ENCODE results near the gene ZW10. TPM values are rescaled to one million over a fixed set of nuclear protein-coding genes. Genes with fewer than 3 reads are reported as not detected.

Gene ZW10
- total and polyA plus RNA-seq, 2 of the 13 experiments (the other 11 are each of a cell fraction or from before 2014, with no cell fraction given), result 5.8 to 31.3 TPM

GRCh38 chr11:113760241-113760640 lies 13.3 kb downstream of the ZW10 start:
- ATAC-seq (no peak), FAIRE-seq (no peak), DNase-seq (ENCODE audit: low spot score) (no peak)
- Histone ChIP-seq H3K4me2 (ENCODE audit: low read depth, low read length) (no peak overlapping the region), H3K36me3 (replicated peaks in 1 of 2; ENCODE audit: control insufficient read depth in 1 of 2, insufficient read depth in 2 of 2, low read length in 2 of 2) (peaks cover 7 to 61% of the 10 kb centered on the region in 2 experiments), H3K27ac (ENCODE audit: extremely low read length, insufficient read depth, low read length) (no peak overlapping the region), H3K9me3 (ENCODE audit: low read length) (no peaks in the 10 kb centered on the region), H4K20me1 (ENCODE audit: insufficient read depth, low read length) (no peaks in the 10 kb centered on the region), H3K79me2 (ENCODE audit: insufficient read depth, low read length) (no peaks in the 10 kb centered on the region), H3K4me3 (replicated peaks in 1 of 3; ENCODE audit: insufficient read depth in 1 of 3, low read depth in 2 of 3, low read length in 3 of 3) (no peak overlapping the region), H3K9ac (ENCODE audit: insufficient read depth, low read depth, low read length) (no peak overlapping the region), H2AFZ (ENCODE audit: low read length) (no peak overlapping the region), H3K4me1 (ENCODE audit: insufficient read depth, low read length) (no peaks in the 10 kb centered on the region), H3K27me3 (ENCODE audit: control insufficient read depth in 1 of 2, insufficient read depth in 2 of 2, low read length in 2 of 2) (no peaks in the 10 kb centered on the region)
- no TSS peak for BruUV-seq (replicated peaks)
- intact Hi-C loops (cut with micrococcal nuclease; ENCODE audit: unreplicated experiment) (no loop called here), in situ Hi-C loops (cut with HindIII; ENCODE audit: extremely low pct_ligation_motif_present, low pct_unique_long_range_greater_than_20kb) (no loop called here)
- 98% methylated on average over 3 of the region's 3 CpGs for WGBS (ENCODE audit: low lambda C conversion rate)
- CTCF ChIA-PET (ENCODE audit: low intra/inter-chr PET ratio, low total read pairs), result no interaction called here
- POLR2A ChIA-PET, result no interaction called here
- TF ChIP-seq ZNF766 (CRISPR knock-in tag; IDR thresholded peaks at IDR 0.05; ENCODE audit: borderline replicate concordance), result no peak
- TF ChIP-seq ZNF709 (CRISPR knock-in tag; IDR thresholded peaks at IDR 0.05), result no peak
- no peak for TF ChIP-seq KLF6 (CRISPR knock-in tag; IDR thresholded peaks at IDR 0.05)
- TF ChIP-seq NKX3-1 (CRISPR knock-in tag; IDR thresholded peaks at IDR 0.05), result no peak
- no peak for TF ChIP-seq ZNF276 (CRISPR knock-in tag; IDR thresholded peaks at IDR 0.05; ENCODE audit: low read depth)
- no peak for TF ChIP-seq TMF1 (CRISPR knock-in tag; IDR thresholded peaks at IDR 0.05; ENCODE audit: low read depth)
- TF ChIP-seq ZBTB10 (CRISPR knock-in tag; IDR thresholded peaks at IDR 0.05; ENCODE audit: borderline replicate concordance), result no peak
- TF ChIP-seq ZNF414 (CRISPR knock-in tag; IDR thresholded peaks at IDR 0.05), result no peak
- no peak for TF ChIP-seq PBX3 (CRISPR knock-in tag; IDR thresholded peaks at IDR 0.05; ENCODE audit: borderline replicate concordance)
- TF ChIP-seq MNT (IDR thresholded peaks at IDR 0.05), result no peak
- no peak for TF ChIP-seq ETV5 (CRISPR knock-in tag; IDR thresholded peaks at IDR 0.05; ENCODE audit: borderline replicate concordance)
- no peak for TF ChIP-seq DMAP1 (CRISPR knock-in tag; IDR thresholded peaks at IDR 0.05)
- TF ChIP-seq ATF7 (IDR thresholded peaks at IDR 0.05), result no peak
- no peak for TF ChIP-seq ATF7 (CRISPR knock-in tag; IDR thresholded peaks at IDR 0.05)
- TF ChIP-seq CSRNP2 (CRISPR knock-in tag; conservative IDR thresholded peaks at IDR 0.05; ENCODE audit: low read depth), result no peak
- TF ChIP-seq ZNF101 (CRISPR knock-in tag; IDR thresholded peaks at IDR 0.05; ENCODE audit: borderline replicate concordance, low read depth), result no peak

Data from HepG2 (cell line).